ENCODE results near the gene TULP4.

Gene TULP4

DNA sequence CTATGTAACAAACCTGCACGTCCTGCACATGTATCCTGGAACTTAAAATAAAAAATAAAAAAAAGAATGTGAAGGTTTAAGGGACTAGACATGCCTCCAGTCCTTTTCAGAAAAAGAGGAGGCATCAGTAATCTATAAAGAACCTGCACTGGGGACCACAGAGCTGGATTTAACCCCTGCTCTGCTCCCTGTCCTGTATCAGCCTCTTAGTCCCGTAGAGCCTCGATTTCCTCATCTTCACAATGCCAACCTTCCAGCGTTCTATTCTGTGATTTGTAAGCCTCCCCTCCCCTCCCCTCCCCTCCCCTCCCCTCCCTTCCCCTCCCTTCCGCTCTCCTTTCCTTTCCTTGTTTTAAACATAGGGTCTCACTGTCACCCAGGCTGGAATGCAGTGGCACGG is 216.6 kb downstream of the TULP4 start:
- Histone ChIP-seq H4K20me1 (no peaks in the 10 kb centered on the region), H3K9ac (no peak overlapping the region), H3K4me3 (no peak overlapping the region), H3K9me3 (replicated peaks in 1 of 11) (peaks cover 14 to 25% (median 18%) of the 10 kb centered on the region in 11 experiments; a peak in 19 of 22 replicates), H3K27me3 (no peaks in the 10 kb centered on the region), H3K27ac (no peak overlapping the region), H3K4me2 (no peak overlapping the region), H3K36me3 (no peaks in the 10 kb centered on the region), H3K4me1 (no peaks in the 10 kb centered on the region)
- TF ChIP-seq Cebpa-rat (IDR thresholded peaks at IDR 0.05) = no peak

GRCh38 chr6:158529629-158530028 is 217.4 kb downstream of the TULP4 start:
- Histone ChIP-seq H3K27me3 (no peaks in the 10 kb centered on the region), H4K20me1 (no peaks in the 10 kb centered on the region), H3K9me3 (replicated peaks in 1 of 11) (peaks cover 14 to 20% (median 17%) of the 10 kb centered on the region in 11 experiments; a peak in 18 of 22 replicates), H3K4me3 (no peak overlapping the region), H3K4me2 (no peak overlapping the region), H3K27ac (no peak overlapping the region), H3K36me3 (no peaks in the 10 kb centered on the region), H3K9ac (no peak overlapping the region), H3K4me1 (no peaks in the 10 kb centered on the region)
- no peak for TF ChIP-seq Cebpa-rat (IDR thresholded peaks at IDR 0.05)

DNA sequence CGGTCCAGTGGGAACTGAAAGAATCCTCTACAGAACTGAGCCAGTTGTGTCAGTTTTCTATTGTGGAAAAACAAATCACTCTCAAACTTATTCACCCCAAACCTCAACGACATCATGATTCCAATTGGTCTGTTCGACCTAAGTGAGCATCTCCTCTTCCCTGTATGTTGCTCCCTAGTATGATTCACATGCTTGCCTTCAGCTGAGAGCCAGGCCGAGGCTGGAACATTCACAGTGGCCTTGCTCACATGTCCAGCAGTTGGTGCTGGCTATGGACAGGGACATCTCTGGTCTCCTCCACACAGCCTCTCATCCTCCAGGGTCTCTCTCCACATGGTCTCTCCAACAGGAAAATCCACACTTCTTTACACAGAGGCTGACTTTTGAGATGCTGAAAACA is 219.3 kb downstream of the TULP4 start:
- TF ChIP-seq Cebpa-rat (IDR thresholded peaks at IDR 0.05) = no peak
- Histone ChIP-seq H3K4me2 (no peak overlapping the region), H3K36me3 (no peaks in the 10 kb centered on the region), H3K27ac (no peak overlapping the region), H3K27me3 (peaks cover 5 to 11% (median 6%) of the 10 kb centered on the region in 11 experiments; a peak in 16 of 22 replicates), H3K9me3 (replicated peaks in 1 of 11) (peaks cover 18 to 24% (median 22%) of the 10 kb centered on the region in 11 experiments; a peak in 20 of 22 replicates), H3K4me1 (no peaks in the 10 kb centered on the region), H3K9ac (no peak overlapping the region), H4K20me1 (no peaks in the 10 kb centered on the region), H3K4me3 (no peak overlapping the region)

GRCh38 chr6:158531970-158532369 is 219.7 kb downstream of the TULP4 start:
- Histone ChIP-seq H3K4me1 (no peaks in the 10 kb centered on the region), H3K27ac (no peak overlapping the region), H3K36me3 (no peaks in the 10 kb centered on the region), H3K9me3 (replicated peaks in 1 of 11) (peaks cover 16 to 24% (median 23%) of the 10 kb centered on the region in 11 experiments; a peak in 21 of 22 replicates), H3K9ac (no peak overlapping the region), H3K4me2 (no peak overlapping the region), H4K20me1 (no peaks in the 10 kb centered on the region), H3K4me3 (no peak overlapping the region), H3K27me3 (peaks cover 7 to 15% (median 10%) of the 10 kb centered on the region in 11 experiments; a peak in 19 of 22 replicates)
- no peak for TF ChIP-seq Cebpa-rat (IDR thresholded peaks at IDR 0.05)

DNA sequence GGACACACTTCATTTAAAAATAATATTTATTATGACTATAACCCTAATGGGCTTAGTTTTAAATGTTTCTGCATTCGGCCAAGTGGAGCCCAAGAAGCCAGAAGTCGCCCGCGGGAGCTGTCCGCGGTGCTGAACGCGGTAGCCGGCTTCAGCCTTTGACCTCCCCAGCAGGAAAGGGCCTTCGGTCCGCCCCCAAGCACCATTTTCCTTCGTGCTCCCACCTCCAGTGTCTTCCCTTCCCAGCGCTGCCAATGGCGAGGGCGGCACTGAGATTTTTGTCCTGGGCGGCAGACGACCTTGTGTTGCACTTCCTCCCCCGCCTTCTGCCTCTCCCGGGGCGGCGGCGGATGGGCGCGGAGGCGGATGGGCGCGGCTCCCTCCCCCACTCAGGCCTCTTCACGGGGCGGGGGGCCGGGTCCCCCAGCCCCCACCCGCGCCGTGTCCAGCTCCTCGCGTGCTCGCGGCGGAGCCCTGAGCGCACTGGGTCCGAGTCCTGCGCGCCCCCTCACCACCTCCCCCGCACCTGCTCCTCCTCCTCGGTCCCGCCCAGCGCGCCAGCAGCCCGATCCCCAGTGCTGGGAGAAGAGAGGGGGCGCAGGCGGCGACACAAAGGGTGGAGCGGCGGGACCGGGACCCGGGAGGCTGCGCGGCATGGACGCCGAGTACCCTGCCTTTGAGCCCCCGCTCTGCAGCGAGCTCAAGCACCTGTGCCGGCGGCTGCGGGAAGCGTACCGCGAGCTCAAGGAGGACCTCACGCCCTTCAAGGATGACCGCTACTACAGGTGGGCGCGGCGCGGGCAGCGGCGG is 224.0 kb downstream of the TULP4 start:
- TF ChIP-seq Cebpa-rat (IDR thresholded peaks at IDR 0.05) = no peak
- Histone ChIP-seq H3K9ac (no peak overlapping the region), H4K20me1 (no peaks in the 10 kb centered on the region), H3K36me3 (no peaks in the 10 kb centered on the region), H3K27me3 (peaks cover 13 to 30% (median 21%) of the 10 kb centered on the region in 11 experiments; a peak in 20 of 22 replicates), H3K4me2 (no peak overlapping the region), H3K4me1 (peaks cover 0 to 8% (median 0%) of the 10 kb centered on the region in 10 experiments; a peak in 1 of 20 replicates), H3K27ac (no peak overlapping the region), H3K9me3 (replicated peaks in 1 of 11) (peaks cover 6 to 16% (median 14%) of the 10 kb centered on the region in 11 experiments; a peak in 16 of 22 replicates), H3K4me3 (no peak overlapping the region; a peak in 1 of 20 replicates)

GRCh38 chr6:158536891-158537798 is 224.9 kb downstream of the TULP4 start:
- Histone ChIP-seq H3K27ac (no peak overlapping the region), H3K4me3 (no peak overlapping the region), H4K20me1 (no peaks in the 10 kb centered on the region), H3K9me3 (replicated peaks in 1 of 11) (peaks cover 6 to 16% (median 14%) of the 10 kb centered on the region in 11 experiments; a peak in 16 of 22 replicates), H3K4me2 (no peak overlapping the region), H3K4me1 (peaks cover 0 to 8% (median 0%) of the 10 kb centered on the region in 10 experiments; a peak in 1 of 20 replicates), H3K9ac (no peak overlapping the region), H3K27me3 (peaks cover 13 to 30% (median 21%) of the 10 kb centered on the region in 11 experiments; a peak in 20 of 22 replicates), H3K36me3 (no peaks in the 10 kb centered on the region)
- no peak for TF ChIP-seq Cebpa-rat (IDR thresholded peaks at IDR 0.05)

- TF ChIP-seq Cebpa-rat (IDR thresholded peaks at IDR 0.05) = no peak
- Histone ChIP-seq H3K4me3 (no peak overlapping the region), H3K27ac (no peak overlapping the region), H3K36me3 (no peaks in the 10 kb centered on the region), H3K4me2 (peak overlapping the region in 2 of 11 experiments; percentile 3 to 4; a peak in 1 of 22 replicates), H3K4me1 (peaks cover 0 to 8% (median 0%) of the 10 kb centered on the region in 10 experiments; a peak in 1 of 20 replicates), H4K20me1 (no peaks in the 10 kb centered on the region), H3K9ac (no peak overlapping the region), H3K27me3 (peaks cover 13 to 30% (median 21%) of the 10 kb centered on the region in 11 experiments; a peak in 20 of 22 replicates), H3K9me3 (replicated peaks in 1 of 11) (peaks cover 6 to 16% (median 14%) of the 10 kb centered on the region in 11 experiments; a peak in 16 of 22 replicates)
These were observed 226.5 kb downstream of the TULP4 start for GRCh38 chr6:158538741-158539140.

GRCh38 chr6:158539413-158539812 is 227.1 kb downstream of the TULP4 start:
- TF ChIP-seq Cebpa-rat (IDR thresholded peaks at IDR 0.05) = no peak
- H3K36me3 ChIP-seq = no peaks in the 10 kb centered on the region
- peaks cover 13 to 30% (median 21%) of the 10 kb centered on the region in 11 experiments; a peak in 20 of 22 replicates for H3K27me3 ChIP-seq
- no peaks in the 10 kb centered on the region for H4K20me1 ChIP-seq
- H3K4me3 ChIP-seq = no peak overlapping the region
- no peak overlapping the region for H3K9ac ChIP-seq
- peaks cover 0 to 8% (median 0%) of the 10 kb centered on the region in 10 experiments; a peak in 1 of 20 replicates for H3K4me1 ChIP-seq
- 0 out of 22 replicates have a peak overlapping the region, but pooled peaks of 2 of the 11 experiments have one; percentile 4 to 8 for H3K4me2 ChIP-seq
- peaks cover 6 to 16% (median 14%) of the 10 kb centered on the region in 11 experiments; a peak in 16 of 22 replicates for H3K9me3 ChIP-seq (replicated peaks in 1 of 11)
- no peak overlapping the region for H3K27ac ChIP-seq

Measured in BLaER1 treated with 17β-estradiol and CSF1 and Interleukin-3, amounts not matched to agents 10 nM and 100 nM (cell line).